Adrenal gland (tissue), 5 donors: ENCODE data around the gene RTKN2.

Experiments
- CTCF ChIP-seq, 6 experiments: fragments of 450-650 bp in 4 of 6; fragments of 200-600 bp in 2 of 6; sonication (generic) in 1 of 6; IDR thresholded peaks; 1 replicate in 5 of 6; 2 replicates in 1 of 6; pipeline versions ENCODE4 v1.5.1 to v1.8.0; 2016 to 2021; ENCODE audit warnings: antibody characterized with exemption in 6 of 6, mild to moderate bottlenecking in 2 of 6, moderate library complexity in 1 of 6
- POLR2A ChIP-seq, 2 donors: fragments of 450-650 bp; IDR thresholded peaks; one replicate each; pipeline ENCODE4 v1.6.1; 2017; ENCODE audit warnings: antibody characterized with exemption in 2 of 2, mild to moderate bottlenecking in 2 of 2, moderate library complexity in 1 of 2
- donor health status: DM: no; HTN: no; CAD: no.

- TF ChIP-seq POLR2A (IDR thresholded peaks at IDR 0.05) (no peak), CTCF (IDR thresholded peaks at IDR 0.05) (no peak)
These were observed 121.2 kb downstream of the RTKN2 start for GRCh38 chr10:62147425-62147824.
